ENCODE measurements around the gene LCOR.

The LCOR gene

DNA sequence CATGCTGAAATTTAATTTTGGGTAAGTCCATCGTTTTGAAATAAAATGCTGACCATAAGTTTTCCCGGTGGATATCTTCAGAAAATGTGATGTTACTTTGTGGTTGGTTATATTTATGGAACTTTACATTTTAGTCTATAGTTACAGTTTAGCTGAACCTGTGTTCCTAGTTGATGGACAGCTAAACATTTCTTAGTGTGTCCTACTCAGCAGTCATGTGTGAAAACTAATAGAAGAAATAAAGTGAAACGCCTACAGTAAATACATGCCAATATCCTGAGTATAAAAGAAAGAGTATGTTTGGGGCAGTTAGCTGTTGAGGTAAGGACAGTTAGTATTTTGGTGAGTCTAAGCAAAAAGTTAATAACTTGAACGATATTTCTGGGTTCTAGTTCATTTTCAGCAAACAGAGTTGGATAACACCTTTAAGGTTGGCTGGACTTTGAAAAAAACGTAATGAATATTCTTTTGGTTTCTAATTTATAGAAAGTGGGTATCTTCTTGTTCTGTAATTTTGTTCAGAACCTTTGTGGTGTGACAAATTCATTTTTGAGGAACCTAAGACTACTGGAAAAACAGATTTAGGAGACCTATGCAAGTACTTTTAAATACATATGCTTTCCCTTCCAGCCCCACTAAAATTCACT, 28.7 kb downstream of the LCOR start:
- no peak overlapping the region for H3K27ac ChIP-seq
- no peak overlapping the region for H3K4me3 ChIP-seq
- no peak for DNase-seq (ENCODE audit: low spot score)
- TF ChIP-seq, protein P1, sequence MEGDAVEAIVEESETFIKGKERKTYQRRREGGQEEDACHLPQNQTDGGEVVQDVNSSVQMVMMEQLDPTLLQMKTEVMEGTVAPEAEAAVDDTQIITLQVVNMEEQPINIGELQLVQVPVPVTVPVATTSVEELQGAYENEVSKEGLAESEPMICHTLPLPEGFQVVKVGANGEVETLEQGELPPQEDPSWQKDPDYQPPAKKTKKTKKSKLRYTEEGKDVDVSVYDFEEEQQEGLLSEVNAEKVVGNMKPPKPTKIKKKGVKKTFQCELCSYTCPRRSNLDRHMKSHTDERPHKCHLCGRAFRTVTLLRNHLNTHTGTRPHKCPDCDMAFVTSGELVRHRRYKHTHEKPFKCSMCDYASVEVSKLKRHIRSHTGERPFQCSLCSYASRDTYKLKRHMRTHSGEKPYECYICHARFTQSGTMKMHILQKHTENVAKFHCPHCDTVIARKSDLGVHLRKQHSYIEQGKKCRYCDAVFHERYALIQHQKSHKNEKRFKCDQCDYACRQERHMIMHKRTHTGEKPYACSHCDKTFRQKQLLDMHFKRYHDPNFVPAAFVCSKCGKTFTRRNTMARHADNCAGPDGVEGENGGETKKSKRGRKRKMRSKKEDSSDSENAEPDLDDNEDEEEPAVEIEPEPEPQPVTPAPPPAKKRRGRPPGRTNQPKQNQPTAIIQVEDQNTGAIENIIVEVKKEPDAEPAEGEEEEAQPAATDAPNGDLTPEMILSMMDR (IDR thresholded peaks at IDR 0.05), result no peak

DNA sequence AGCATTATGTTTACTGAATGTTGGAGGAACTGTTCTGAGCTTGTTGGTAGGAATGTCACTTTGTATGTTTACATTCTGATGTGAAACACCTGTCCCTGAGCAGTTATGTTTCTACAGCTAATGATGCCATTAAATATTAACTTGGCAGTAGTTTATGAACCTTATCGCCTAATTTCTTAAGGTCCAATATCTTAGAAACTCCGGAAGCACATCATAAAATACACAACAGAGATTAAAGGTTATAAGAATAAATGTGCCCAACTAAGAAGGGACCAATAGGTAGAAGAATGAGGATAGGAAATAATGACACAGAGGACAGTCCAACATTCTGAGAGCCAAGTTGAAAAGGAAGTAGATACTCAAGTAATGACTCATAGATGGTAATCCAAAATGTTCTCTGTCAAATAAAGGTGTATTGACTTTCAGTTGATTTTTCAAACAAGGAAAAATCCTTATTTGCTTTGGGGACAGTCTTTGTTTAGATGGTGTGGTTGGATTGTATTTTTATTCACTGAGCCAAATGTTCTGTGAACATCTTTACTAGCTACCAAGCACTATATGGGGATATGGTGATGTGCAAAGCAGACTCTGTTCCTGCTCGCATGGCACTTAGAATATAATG, 31.9 kb downstream of the LCOR start:
- H3K27ac ChIP-seq, result no peak overlapping the region
- no peak for DNase-seq (ENCODE audit: low spot score)
- H3K4me3 ChIP-seq, result no peak overlapping the region
- TF ChIP-seq, protein P1 (IDR thresholded peaks at IDR 0.05), result no peak

DNA sequence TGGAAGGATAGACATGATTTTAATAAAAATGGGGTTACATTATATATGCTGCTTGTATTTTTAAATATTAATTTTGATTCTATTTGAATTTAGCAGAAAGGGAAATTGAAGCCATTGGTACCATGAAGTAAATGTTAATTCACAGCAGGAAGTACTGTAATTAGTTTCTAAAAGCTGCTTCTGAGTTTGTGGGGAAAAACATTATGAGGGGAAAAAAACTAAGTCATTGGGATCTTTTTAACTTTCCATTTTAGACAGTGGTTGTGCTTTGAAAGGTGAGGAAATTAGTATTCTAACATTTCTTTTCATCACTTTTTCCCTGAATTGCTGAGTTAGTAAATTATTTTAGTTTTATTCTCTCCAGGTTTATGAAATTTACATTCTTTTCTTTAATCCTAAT, 41.0 kb downstream of the LCOR start:
- DNase-seq (ENCODE audit: low spot score), result no peak
- TF ChIP-seq, protein P1 (IDR thresholded peaks at IDR 0.05), result no peak
- Histone ChIP-seq H3K4me3 (no peak overlapping the region), H3K27ac (no peak overlapping the region)

- TF ChIP-seq, protein P1 (IDR thresholded peaks at IDR 0.05), result no peak
- no peak overlapping the region for H3K4me3 ChIP-seq
- no peak for DNase-seq (ENCODE audit: low spot score)
- no peak overlapping the region for H3K27ac ChIP-seq
Observed at GRCh38 chr10:96873756-96874467, 41.8 kb downstream of the LCOR start.

DNA sequence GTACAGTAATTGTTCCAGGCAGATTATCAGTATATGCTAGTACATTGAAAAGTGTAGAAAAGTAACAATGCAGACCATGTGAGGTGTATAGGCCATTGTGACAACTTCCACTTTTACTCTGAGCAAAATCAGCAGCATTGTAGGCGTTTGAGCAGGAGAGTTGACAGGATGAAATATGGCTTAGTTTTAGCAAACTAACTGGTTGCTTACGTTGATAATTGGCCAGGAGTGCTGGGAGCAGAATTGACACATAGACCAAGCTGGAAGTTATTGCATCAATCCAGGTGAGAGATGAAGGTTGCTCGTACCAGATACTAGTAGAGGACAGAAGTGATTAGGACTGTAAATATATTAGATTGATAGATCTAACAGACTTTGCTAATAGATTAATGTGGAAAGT, 46.0 kb downstream of the LCOR start:
- H3K27ac ChIP-seq, result no peak overlapping the region
- H3K4me3 ChIP-seq, result no peak overlapping the region
- TF ChIP-seq, protein P1 (IDR thresholded peaks at IDR 0.05), result no peak
- DNase-seq (ENCODE audit: low spot score), result no peak

DNA sequence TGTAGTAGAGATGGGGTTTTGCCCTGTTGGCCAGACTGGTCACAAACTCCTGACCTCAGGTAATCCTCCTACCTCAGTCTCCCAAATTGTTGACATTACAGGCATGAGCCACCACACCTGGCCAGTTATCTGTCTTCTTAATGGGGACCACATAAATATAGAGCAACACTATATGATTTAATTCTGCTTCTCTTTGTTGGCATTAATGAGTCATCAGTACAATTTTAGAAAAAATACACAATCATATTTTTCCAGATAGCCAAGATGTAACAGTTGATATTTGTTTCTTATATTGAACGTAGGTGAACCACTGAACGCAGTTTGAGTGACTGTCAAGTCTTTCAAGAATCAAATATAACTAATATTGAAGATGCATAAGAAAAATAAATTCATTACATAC, 48.5 kb downstream of the LCOR start:
- Histone ChIP-seq H3K27ac (no peak overlapping the region), H3K4me3 (no peak overlapping the region)
- DNase-seq (ENCODE audit: low spot score), result no peak
- TF ChIP-seq, protein P1 (IDR thresholded peaks at IDR 0.05), result no peak

Measured in coronary artery (tissue), 2 donors.